Breast epithelium (tissue), 3 donors: Measurements from ENCODE around the gene SPPL3.

Experiments
- CTCF ChIP-seq, 3 donors: fragments of 450-650 bp; IDR thresholded peaks; one replicate each; pipeline ENCODE4 v1.5.1; 2016 to 2017; ENCODE audit warnings: antibody characterized with exemption in 3 of 3, mild to moderate bottlenecking in 3 of 3, moderate library complexity in 3 of 3
- POLR2A ChIP-seq: fragments of 450-650 bp; IDR thresholded peaks from one replicate; pipeline ENCODE4 v1.6.1; 2016; ENCODE audit warnings: antibody characterized with exemption, mild to moderate bottlenecking, moderate library complexity
- POLR2AphosphoS5 ChIP-seq, 3 donors: sonication (generic); formaldehyde crosslinking; IDR thresholded peaks; one replicate each; pipeline ENCODE4 v1.6.1; 2017; ENCODE audit warnings: antibody characterized with exemption in 3 of 3

GRCh38 chr12:120810021-120810420 is 94.1 kb downstream of the SPPL3 start:
- TF ChIP-seq POLR2A: no peak
- no peak for TF ChIP-seq POLR2AphosphoS5 (IDR thresholded peaks at IDR 0.05)
- no peak for TF ChIP-seq CTCF (IDR thresholded peaks at IDR 0.05)
